ENCODE data around the gene SAP30BP.

DNA sequence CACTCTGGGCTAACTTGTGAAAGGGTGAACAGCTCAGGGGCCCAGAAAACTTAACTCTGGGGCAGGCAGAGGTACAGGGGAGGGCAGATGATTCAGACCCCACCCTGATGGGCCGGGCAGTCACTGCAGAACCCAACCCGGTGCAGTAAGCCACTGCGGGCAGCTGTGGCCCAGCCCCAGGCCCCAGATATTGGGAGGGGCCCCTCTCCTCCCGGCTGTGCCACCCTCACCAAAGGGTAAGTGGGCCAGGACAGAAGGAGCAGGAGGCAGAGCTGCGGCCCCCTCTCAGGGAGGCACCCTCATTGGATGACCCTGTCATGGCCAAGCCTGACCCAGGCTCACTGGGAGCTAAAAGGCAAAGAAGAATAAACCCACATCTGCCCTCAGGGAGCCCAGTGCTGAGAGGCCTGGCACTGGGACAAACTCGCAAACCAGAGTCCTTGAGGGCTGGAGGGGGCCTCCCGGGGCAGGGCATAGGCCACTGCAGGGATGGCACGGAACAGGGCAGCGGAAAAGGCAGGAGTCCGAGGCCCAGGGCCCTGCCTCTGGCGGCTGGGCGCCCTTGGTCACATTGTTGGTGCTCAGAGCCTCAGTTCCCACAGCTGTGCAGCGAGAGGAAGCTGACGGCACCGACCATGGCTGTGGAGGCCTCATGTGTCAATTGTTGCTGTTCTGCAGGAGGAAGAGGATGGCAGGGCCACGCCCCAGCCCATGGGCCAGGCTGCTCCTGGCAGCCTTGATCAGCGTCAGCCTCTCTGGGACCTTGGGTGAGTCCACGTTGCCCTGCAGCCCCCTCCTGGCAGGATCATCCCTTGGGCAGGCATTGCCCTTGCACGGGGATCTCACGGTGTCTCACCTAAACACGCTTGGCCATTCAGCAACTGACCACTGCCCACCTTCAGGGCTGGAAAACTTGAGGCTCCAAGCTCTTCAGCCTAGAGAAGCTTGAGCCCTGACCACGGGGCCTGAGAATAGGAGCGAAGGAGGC lies 57.2 kb downstream of the SAP30BP start:
- TF ChIP-seq, protein P1, sequence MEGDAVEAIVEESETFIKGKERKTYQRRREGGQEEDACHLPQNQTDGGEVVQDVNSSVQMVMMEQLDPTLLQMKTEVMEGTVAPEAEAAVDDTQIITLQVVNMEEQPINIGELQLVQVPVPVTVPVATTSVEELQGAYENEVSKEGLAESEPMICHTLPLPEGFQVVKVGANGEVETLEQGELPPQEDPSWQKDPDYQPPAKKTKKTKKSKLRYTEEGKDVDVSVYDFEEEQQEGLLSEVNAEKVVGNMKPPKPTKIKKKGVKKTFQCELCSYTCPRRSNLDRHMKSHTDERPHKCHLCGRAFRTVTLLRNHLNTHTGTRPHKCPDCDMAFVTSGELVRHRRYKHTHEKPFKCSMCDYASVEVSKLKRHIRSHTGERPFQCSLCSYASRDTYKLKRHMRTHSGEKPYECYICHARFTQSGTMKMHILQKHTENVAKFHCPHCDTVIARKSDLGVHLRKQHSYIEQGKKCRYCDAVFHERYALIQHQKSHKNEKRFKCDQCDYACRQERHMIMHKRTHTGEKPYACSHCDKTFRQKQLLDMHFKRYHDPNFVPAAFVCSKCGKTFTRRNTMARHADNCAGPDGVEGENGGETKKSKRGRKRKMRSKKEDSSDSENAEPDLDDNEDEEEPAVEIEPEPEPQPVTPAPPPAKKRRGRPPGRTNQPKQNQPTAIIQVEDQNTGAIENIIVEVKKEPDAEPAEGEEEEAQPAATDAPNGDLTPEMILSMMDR (IDR thresholded peaks at IDR 0.05) = no peak
- TF ChIP-seq POLR2A (IDR thresholded peaks at IDR 0.05) (no peak), POLR2AphosphoS5 (IDR thresholded peaks at IDR 0.05) (no peak)
